DND-41 (cell line): ENCODE data around the gene ATP6V0C.

ENCODE experiments used
- EZH2 ChIP-seq: IDR thresholded peaks from 3 replicates; pipeline ENCODE4 v1.6.1; 2012; ENCODE audit warnings: borderline replicate concordance, low read depth, mild to moderate bottlenecking, moderate library complexity, low read length, inconsistent platforms; ENCODE audit not compliant: severe bottlenecking
- TF ChIP-seq, protein P1 (sequence below): IDR thresholded peaks from 2 replicates; pipeline ENCODE4 v1.5.1; 2012; ENCODE audit warnings: borderline replicate concordance, low read length, moderate library complexity, mild to moderate bottlenecking; ENCODE audit not compliant: poor library complexity, severe bottlenecking; ENCODE audit errors: extremely low read depth

DNA sequence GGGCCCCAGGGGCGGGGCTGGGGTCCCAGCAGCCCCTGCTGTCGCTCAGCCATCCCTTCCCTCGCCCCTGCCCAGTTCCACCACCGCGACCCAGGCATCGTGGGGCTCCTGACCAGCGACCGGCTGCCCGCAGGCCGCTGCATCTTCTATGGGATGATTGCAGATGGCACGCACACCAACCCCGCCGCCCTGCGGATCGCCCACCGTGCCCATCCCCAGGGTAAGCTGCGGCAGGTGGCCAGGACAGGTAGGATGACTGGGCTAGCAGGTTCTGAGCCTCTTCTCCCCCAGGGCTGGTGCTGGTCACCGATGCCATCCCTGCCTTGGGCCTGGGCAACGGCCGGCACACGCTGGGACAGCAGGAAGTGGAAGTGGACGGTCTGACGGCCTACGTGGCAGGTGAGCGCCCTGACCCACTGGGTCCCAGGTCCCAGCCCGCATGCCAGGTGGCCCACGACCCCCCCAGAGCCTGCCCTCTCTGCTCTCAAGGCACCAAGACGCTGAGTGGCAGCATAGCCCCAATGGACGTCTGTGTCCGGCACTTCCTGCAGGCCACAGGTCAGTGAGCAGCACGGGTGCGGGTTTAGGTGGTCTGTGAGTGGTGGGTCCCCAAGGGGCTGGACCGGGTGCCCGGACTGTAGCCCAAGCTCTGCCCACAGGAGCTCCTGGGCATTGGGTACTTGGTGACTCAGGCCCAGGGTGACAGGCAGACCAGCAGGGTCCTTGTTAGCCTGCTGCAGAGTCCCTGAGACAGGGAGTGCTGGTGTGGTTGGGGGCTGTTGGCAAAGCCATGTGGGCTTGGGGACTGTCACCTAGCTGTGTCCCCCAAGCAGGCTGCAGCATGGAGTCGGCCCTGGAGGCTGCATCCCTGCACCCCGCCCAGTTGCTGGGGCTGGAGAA lies 14.7 kb downstream of the ATP6V0C start:
- TF ChIP-seq EZH2, result no peak
- TF ChIP-seq, protein P1, sequence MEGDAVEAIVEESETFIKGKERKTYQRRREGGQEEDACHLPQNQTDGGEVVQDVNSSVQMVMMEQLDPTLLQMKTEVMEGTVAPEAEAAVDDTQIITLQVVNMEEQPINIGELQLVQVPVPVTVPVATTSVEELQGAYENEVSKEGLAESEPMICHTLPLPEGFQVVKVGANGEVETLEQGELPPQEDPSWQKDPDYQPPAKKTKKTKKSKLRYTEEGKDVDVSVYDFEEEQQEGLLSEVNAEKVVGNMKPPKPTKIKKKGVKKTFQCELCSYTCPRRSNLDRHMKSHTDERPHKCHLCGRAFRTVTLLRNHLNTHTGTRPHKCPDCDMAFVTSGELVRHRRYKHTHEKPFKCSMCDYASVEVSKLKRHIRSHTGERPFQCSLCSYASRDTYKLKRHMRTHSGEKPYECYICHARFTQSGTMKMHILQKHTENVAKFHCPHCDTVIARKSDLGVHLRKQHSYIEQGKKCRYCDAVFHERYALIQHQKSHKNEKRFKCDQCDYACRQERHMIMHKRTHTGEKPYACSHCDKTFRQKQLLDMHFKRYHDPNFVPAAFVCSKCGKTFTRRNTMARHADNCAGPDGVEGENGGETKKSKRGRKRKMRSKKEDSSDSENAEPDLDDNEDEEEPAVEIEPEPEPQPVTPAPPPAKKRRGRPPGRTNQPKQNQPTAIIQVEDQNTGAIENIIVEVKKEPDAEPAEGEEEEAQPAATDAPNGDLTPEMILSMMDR, result no peak
